GM23248 (cell line): Measurements from ENCODE around the gene MBTPS2. TPM values are rescaled to one million over a fixed set of nuclear protein-coding genes. Genes with fewer than 3 reads are reported as not detected.

Experiments used
- DNase-seq: peaks from one replicate; pipeline ENCODE4 v3.0.0-alpha.2; 2015
- H2AFZ ChIP-seq: fragments of 200-600 bp; sonication (generic); 2 replicates; pipeline ENCODE4 v1.6.1; 2016; ENCODE audit warnings: antibody characterized with exemption
- H3F3A ChIP-seq: fragments of 200-600 bp; sonication (generic); 2 replicates; pipeline ENCODE4 v1.6.1; 2016; ENCODE audit warnings: mild to moderate bottlenecking, antibody characterized with exemption, mixed run types; ENCODE audit not compliant: insufficient read depth
- H3K27ac ChIP-seq: fragments of 200-600 bp; sonication (generic); 2 replicates; pipeline ENCODE4 v1.5.1; 2016; ENCODE audit warnings: mild to moderate bottlenecking
- H3K27me3 ChIP-seq: fragments of 200-600 bp; sonication (generic); replicated peaks from 2 replicates; pipeline ENCODE4 v1.6.1; 2016; ENCODE audit warnings: mild to moderate bottlenecking; ENCODE audit not compliant: insufficient read depth
- H3K36me3 ChIP-seq: fragments of 200-600 bp; sonication (generic); 2 replicates; pipeline ENCODE4 v1.6.1; 2016; ENCODE audit warnings: low read depth, mild to moderate bottlenecking
- H3K4me1 ChIP-seq: fragments of 200-600 bp; sonication (generic); 2 replicates; pipeline ENCODE4 v1.6.1; 2016; ENCODE audit warnings: mild to moderate bottlenecking; ENCODE audit not compliant: insufficient read depth
- H3K4me2 ChIP-seq: fragments of 200-600 bp; sonication (generic); one replicate; pipeline ENCODE4 v1.6.1; 2016; ENCODE audit warnings: mild to moderate bottlenecking; ENCODE audit not compliant: unreplicated experiment
- H3K4me3 ChIP-seq: fragments of 200-600 bp; sonication (generic); 2 replicates; pipeline ENCODE4 v1.5.1; 2016; ENCODE audit warnings: mild to moderate bottlenecking
- H3K79me2 ChIP-seq: fragments of 200-600 bp; sonication (generic); 2 replicates; pipeline ENCODE4 v1.6.1; 2016; ENCODE audit warnings: mild to moderate bottlenecking; ENCODE audit not compliant: insufficient read depth
- H3K9ac ChIP-seq: fragments of 200-600 bp; sonication (generic); 2 replicates; pipeline ENCODE4 v1.6.1; 2016; ENCODE audit warnings: mild to moderate bottlenecking
- H3K9me2 ChIP-seq: fragments of 200-600 bp; sonication (generic); 2 replicates; pipeline ENCODE4 v1.6.1; 2016; ENCODE audit warnings: mixed run types, mild to moderate bottlenecking, moderate library complexity; ENCODE audit not compliant: insufficient read depth
- H3K9me3 ChIP-seq: fragments of 200-600 bp; sonication (generic); one replicate; pipeline ENCODE4 v1.6.1; 2017; ENCODE audit warnings: low read depth
- H4K20me1 ChIP-seq: fragments of 200-600 bp; sonication (generic); 2 replicates; pipeline ENCODE4 v1.6.0; 2016; ENCODE audit not compliant: insufficient read depth
- EZH2 ChIP-seq: fragments of 200-600 bp; sonication (generic); IDR thresholded peaks from 2 replicates; pipeline ENCODE4 v1.6.1; 2018; ENCODE audit warnings: antibody characterized with exemption, mild to moderate bottlenecking; ENCODE audit not compliant: insufficient read depth, poor library complexity, severe bottlenecking
- EZH2phosphoT487 ChIP-seq: fragments of 200-600 bp; sonication (generic); IDR thresholded peaks from 2 replicates; pipeline ENCODE4 v1.6.1; 2018; ENCODE audit warnings: antibody characterized with exemption, moderate library complexity, mild to moderate bottlenecking, low read depth; ENCODE audit not compliant: insufficient read depth
- WGBS, 2 experiments: methylation state at CpG; one replicate each; pipeline ENCODE4 v1.1.6; 2015 to 2017; ENCODE audit warnings: low lambda C conversion rate in 2 of 2, low coverage in 1 of 2; ENCODE audit errors: missing lambda C conversion rate in 2 of 2; 5-methylcytosine and 5-hydroxymethylcytosine counted together
- in situ Hi-C: fragments of 300-500 bp; cut with MboI; formaldehyde crosslinking; loops from 2 replicates; pipeline ENCODE4 v1.15.0; 2020
- polyA plus RNA-seq: library from polyadenylated mRNA; unstranded; fragments of >200 nt; fragmentation: Nextera tagmentation; extraction: Ambion mirVana; gene quantifications from 2 replicates; pipeline ENCODE4 v1.2.1, GENCODE V29; 2016
- total RNA-seq: library from RNA; depleted of rRNA; stranded (reverse); fragments of >200 nt; shearing (Covaris generic); gene quantifications from 2 replicates; pipeline ENCODE4 v1.2.3, GENCODE V29; 2014

The MBTPS2 gene
- total and polyA plus RNA-seq, 2 experiments from 2014 or later, result 11.7 to 24.0 TPM

DNA sequence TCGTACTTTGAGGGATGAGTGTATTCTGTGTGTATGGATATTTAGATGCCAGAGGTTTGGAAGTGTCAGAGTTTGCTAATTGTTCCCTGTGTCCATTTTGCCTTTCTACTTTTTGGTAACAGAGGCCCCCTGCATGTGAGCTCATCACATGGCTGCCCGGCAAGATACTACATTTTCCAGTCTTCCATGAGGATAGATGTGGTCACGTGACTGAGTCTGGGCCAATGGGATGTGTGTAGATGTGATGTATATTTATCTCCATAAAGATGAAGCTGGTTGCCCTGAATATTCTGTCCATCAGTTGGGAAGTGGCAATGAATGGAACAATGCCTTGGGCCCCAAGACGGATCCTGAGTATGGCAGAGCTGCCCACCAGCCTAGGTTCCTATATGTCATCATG, 72.1 kb downstream of the MBTPS2 start:
- no peaks in the 10 kb centered on the region for H3K79me2 ChIP-seq
- no peak overlapping the region for H2AFZ ChIP-seq
- H3K27me3 ChIP-seq, result no peaks in the 10 kb centered on the region
- WGBS, 2 experiments, result 96 to 100% methylated on average over 4 of the region's 4 CpGs
- no peaks in the 10 kb centered on the region for H3K4me1 ChIP-seq
- H3F3A ChIP-seq, result no peaks in the 10 kb centered on the region
- no peaks in the 10 kb centered on the region for H4K20me1 ChIP-seq
- no peak overlapping the region for H3K4me3 ChIP-seq
- H3K9me3 ChIP-seq, result no peaks in the 10 kb centered on the region
- H3K9me2 ChIP-seq, result no peaks in the 10 kb centered on the region
- TF ChIP-seq EZH2phosphoT487 (no peak), EZH2 (no peak)
- H3K9ac ChIP-seq, result no peak overlapping the region
- no peak overlapping the region for H3K27ac ChIP-seq
- H3K4me2 ChIP-seq, result no peak overlapping the region
- no peaks in the 10 kb centered on the region for H3K36me3 ChIP-seq
- in situ Hi-C loops, result no loop called here
- no peak for DNase-seq

GRCh38 chrX:21912220-21912619, 72.8 kb downstream of the MBTPS2 start:
- H4K20me1 ChIP-seq, result no peaks in the 10 kb centered on the region
- no peaks in the 10 kb centered on the region for H3F3A ChIP-seq
- H3K9me3 ChIP-seq, result no peaks in the 10 kb centered on the region
- no peaks in the 10 kb centered on the region for H3K36me3 ChIP-seq
- H3K9ac ChIP-seq, result no peak overlapping the region
- no peaks in the 10 kb centered on the region for H3K9me2 ChIP-seq
- no peak for TF ChIP-seq EZH2
- no peak for TF ChIP-seq EZH2phosphoT487
- in situ Hi-C loops, result no loop called here
- H3K4me3 ChIP-seq, result no peak overlapping the region
- no peak overlapping the region for H2AFZ ChIP-seq
- H3K79me2 ChIP-seq, result no peaks in the 10 kb centered on the region
- DNase-seq, result no peak
- no peak overlapping the region for H3K4me2 ChIP-seq
- H3K27me3 ChIP-seq, result no peaks in the 10 kb centered on the region
- 94 to 100% methylated on average over 1 of the region's 1 CpG for WGBS, 2 experiments
- no peaks in the 10 kb centered on the region for H3K4me1 ChIP-seq
- no peak overlapping the region for H3K27ac ChIP-seq

- no peak overlapping the region for H3K4me2 ChIP-seq
- H3K79me2 ChIP-seq, result no peaks in the 10 kb centered on the region
- no peaks in the 10 kb centered on the region for H3F3A ChIP-seq
- H3K9ac ChIP-seq, result no peak overlapping the region
- 98 to 100% methylated on average over 3 to 4 of the region's 4 CpGs for WGBS, 2 experiments
- no peaks in the 10 kb centered on the region for H3K27me3 ChIP-seq
- no peaks in the 10 kb centered on the region for H3K9me2 ChIP-seq
- TF ChIP-seq EZH2, result no peak
- H3K4me1 ChIP-seq, result no peaks in the 10 kb centered on the region
- no peaks in the 10 kb centered on the region for H4K20me1 ChIP-seq
- no peak overlapping the region for H3K27ac ChIP-seq
- H2AFZ ChIP-seq, result no peak overlapping the region
- in situ Hi-C loops, result no loop called here
- no peak overlapping the region for H3K4me3 ChIP-seq
- no peaks in the 10 kb centered on the region for H3K36me3 ChIP-seq
- DNase-seq, result no peak
- H3K9me3 ChIP-seq, result no peaks in the 10 kb centered on the region
Observed at GRCh38 chrX:21912989-21913388, 73.6 kb downstream of the MBTPS2 start.

- DNase-seq, result peak; percentile 45
- peaks cover 21% of the 10 kb centered on the region for H3F3A ChIP-seq
- H3K4me3 ChIP-seq, result peak overlapping the region; percentile 68
- H4K20me1 ChIP-seq, result no peaks in the 10 kb centered on the region
- H3K79me2 ChIP-seq, result no peaks in the 10 kb centered on the region
- peaks cover 13% of the 10 kb centered on the region for H3K4me1 ChIP-seq
- H3K9me3 ChIP-seq, result no peaks in the 10 kb centered on the region
- peak overlapping the region; percentile 90 for H3K4me2 ChIP-seq
- H3K27me3 ChIP-seq, result no peaks in the 10 kb centered on the region
- no peaks in the 10 kb centered on the region for H3K9me2 ChIP-seq
- peak overlapping the region; percentile 68 for H2AFZ ChIP-seq
- peak overlapping the region; percentile 96 for H3K27ac ChIP-seq
- in situ Hi-C loops, result no loop called here
- TF ChIP-seq EZH2phosphoT487 (no peak), EZH2 (no peak)
- H3K36me3 ChIP-seq, result no peaks in the 10 kb centered on the region
- H3K9ac ChIP-seq, result peak overlapping the region; percentile 81
- WGBS, 2 experiments, result 1 to 9% methylated on average over 3 of the region's 3 CpGs
Observed at GRCh38 chrX:21926116-21926515, 86.7 kb downstream of the MBTPS2 start.
